GM12865 (cell line): Measurements from ENCODE around the gene RAB11FIP3.

Experiments used
- DNase-seq: peaks from one replicate; pipeline ENCODE4 v3.0.0; 2010; ENCODE audit warnings: low read depth
- H3K4me3 ChIP-seq: 2 replicates; pipeline ENCODE4 v1.5.1; 2011; ENCODE audit warnings: mild to moderate bottlenecking, low read depth, low read length, control low read depth
- CTCF ChIP-seq: IDR thresholded peaks from 2 replicates; pipeline ENCODE4 v1.5.1; 2011; ENCODE audit warnings: low read length, control low read depth, low read depth, inconsistent platforms; ENCODE audit not compliant: insufficient read depth; ENCODE audit errors: missing control alignments

Gene RAB11FIP3

GRCh38 chr16:397135-397661, 28.3 kb upstream of the RAB11FIP3 start, which contains the start of gene NME4:
Gene NME4, plus strand, starts transcription at chr16:397199. Its CDS starts 24 bp downstream, at chr16:397223.
- TF ChIP-seq CTCF: no peak
- DNase-seq: peak; percentile 58
- peak within 1 kb of the TSS; percentile 69 for H3K4me3 ChIP-seq

- H3K4me3 ChIP-seq: no peak overlapping the region
- DNase-seq: no peak
- TF ChIP-seq CTCF: no peak
These were observed 27.6 kb upstream of the RAB11FIP3 start for GRCh38 chr16:397736-398332.

GRCh38 chr16:398561-399339, 26.7 kb upstream of the RAB11FIP3 start:
- no peak overlapping the region for H3K4me3 ChIP-seq
- no peak for TF ChIP-seq CTCF
- DNase-seq: no peak

GRCh38 chr16:399340-400019, 26.0 kb upstream of the RAB11FIP3 start:
- no peak for DNase-seq
- TF ChIP-seq CTCF: no peak
- no peak overlapping the region for H3K4me3 ChIP-seq

GRCh38 chr16:400061-400591, 25.3 kb upstream of the RAB11FIP3 start:
- no peak for DNase-seq
- no peak for TF ChIP-seq CTCF
- H3K4me3 ChIP-seq: peak overlapping the region; percentile 95

- H3K4me3 ChIP-seq: peak within 1 kb of the TSS; percentile 95
- DNase-seq: peak; percentile 96
- TF ChIP-seq CTCF: peak; percentile 56
These were observed 23.7 kb upstream of the RAB11FIP3 start, which contains the start of gene DECR2 for GRCh38 chr16:401468-402348. Gene DECR2, plus strand, starts transcription at chr16:401885. Its CDS starts 79 bp downstream, at chr16:401964.
